Coronary artery (tissue), 2 donors: ENCODE results near the gene MTMR3.

Experiments used
- DNase-seq: peaks from one replicate; pipeline ENCODE4 v3.0.0-alpha.2; 2017; ENCODE audit warnings: low spot score
- H3K27ac ChIP-seq, 2 donors: fragments of 200-600 bp; sonication (generic); one replicate each; pipeline ENCODE4 v1.5.1; 2016 to 2019
- H3K4me3 ChIP-seq: fragments of 200-600 bp; sonication (generic); 2 replicates; pipeline ENCODE4 v1.5.1; 2016; ENCODE audit warnings: mild to moderate bottlenecking, moderate library complexity
- CTCF ChIP-seq: fragments of 200-600 bp; sonication (generic); IDR thresholded peaks from one replicate; pipeline ENCODE4 v1.5.1; 2019; ENCODE audit warnings: antibody characterized with exemption

Gene MTMR3

DNA sequence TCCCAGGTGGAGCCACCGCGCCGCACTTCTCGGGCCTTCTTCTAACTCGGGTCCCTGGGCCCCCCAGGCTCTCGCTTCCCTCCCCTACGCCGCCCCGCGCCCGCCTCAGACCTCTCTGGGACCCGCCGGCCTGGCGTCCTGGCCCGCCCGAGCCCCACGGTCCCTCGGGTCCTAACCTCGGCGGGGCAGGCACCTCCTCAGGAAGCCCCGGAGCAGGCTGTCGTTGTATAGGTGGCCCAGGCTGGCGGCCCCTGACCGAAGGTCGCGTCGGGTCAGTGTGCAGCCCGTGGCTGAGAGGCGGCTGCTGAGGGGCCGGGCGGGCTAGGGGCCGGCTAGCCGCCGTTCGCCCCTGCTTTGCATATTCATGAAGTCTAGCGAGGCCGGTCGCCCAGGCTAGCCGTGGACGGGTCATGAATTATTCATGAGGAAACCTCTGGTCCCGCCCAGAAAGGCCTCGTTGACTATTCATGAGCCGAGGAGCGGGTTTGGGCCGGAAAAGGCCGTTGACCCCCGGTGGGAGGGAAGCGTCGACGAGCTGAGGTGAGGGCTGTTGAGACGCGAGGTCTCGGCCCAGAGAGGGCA lies 197.1 kb downstream of the MTMR3 start, which contains the start of gene HORMAD2:
HORMAD2 (plus strand) TSS at position 513 of the 582 bp plus-strand sequence. CDS start 13,489 bp downstream, outside the sequence.
- no peak within 1 kb of the TSS for H3K27ac ChIP-seq
- no peak for DNase-seq
- TF ChIP-seq CTCF = no peak
- peak within 1 kb of the TSS; percentile 48 for H3K4me3 ChIP-seq
